HepG2 (cell line): ENCODE measurements around the gene ACO1. TPM values are rescaled to one million over a fixed set of nuclear protein-coding genes. Genes with fewer than 3 reads are reported as not detected.

Source experiments
- HNF1A ChIP-seq, 2 experiments: sonication (generic) in 1 of 2; formaldehyde crosslinking in 1 of 2; IDR thresholded peaks; 2 replicates each; pipeline versions ENCODE4 v1.4.0 to v1.6.1; 2016 to 2020; ENCODE audit warnings: borderline replicate concordance in 1 of 2, low read depth in 1 of 2, mild to moderate bottlenecking in 1 of 2, missing genetic modification reagents in 1 of 2
- JDP2 ChIP-seq: sonication (generic); formaldehyde crosslinking; IDR thresholded peaks from 2 replicates; pipeline ENCODE4 v1.8.1; 2022; ENCODE audit warnings: missing genetic modification reagents, borderline replicate concordance
- MEIS2 ChIP-seq: sonication (generic); formaldehyde crosslinking; IDR thresholded peaks from 2 replicates; pipeline ENCODE4 v1.9.0; 2021; ENCODE audit warnings: mild to moderate bottlenecking, missing genetic modification reagents
- RBAK ChIP-seq: sonication (generic); formaldehyde crosslinking; IDR thresholded peaks from 2 replicates; pipeline ENCODE4 v1.5.1; 2020; ENCODE audit warnings: mild to moderate bottlenecking, missing genetic modification reagents
- TCF7L2 ChIP-seq: IDR thresholded peaks from 2 replicates; pipeline ENCODE4 v1.6.1; 2011; ENCODE audit warnings: mild to moderate bottlenecking, low read depth, low read length, moderate library complexity
- TRIM22 ChIP-seq: fragments of 450-650 bp; IDR thresholded peaks from 2 replicates; pipeline ENCODE4 v1.6.1; 2017
- ZBTB14 ChIP-seq: sonication (generic); formaldehyde crosslinking; IDR thresholded peaks from 2 replicates; pipeline ENCODE4 v1.4.0; 2020; ENCODE audit warnings: missing genetic modification reagents
- ZFP90 ChIP-seq: sonication (generic); formaldehyde crosslinking; IDR thresholded peaks from 2 replicates; pipeline ENCODE4 v1.8.0; 2022; ENCODE audit warnings: missing genetic modification reagents, mild to moderate bottlenecking, inconsistent platforms, borderline replicate concordance
- ZHX1 ChIP-seq: sonication (generic); formaldehyde crosslinking; IDR thresholded peaks from 2 replicates; pipeline ENCODE4 v1.8.1; 2022; ENCODE audit warnings: low read depth, mild to moderate bottlenecking, missing genetic modification reagents
- ZMAT5 ChIP-seq: sonication (generic); formaldehyde crosslinking; IDR thresholded peaks from 2 replicates; pipeline ENCODE4 v1.5.0; 2020; ENCODE audit warnings: mild to moderate bottlenecking, low read depth, missing genetic modification reagents, borderline replicate concordance
- ZNF18 ChIP-seq: sonication (generic); formaldehyde crosslinking; IDR thresholded peaks from 2 replicates; pipeline ENCODE4 v1.8.0; 2022; ENCODE audit warnings: mild to moderate bottlenecking, missing genetic modification reagents; ENCODE audit not compliant: insufficient replicate concordance
- ZNF547 ChIP-seq: sonication (generic); formaldehyde crosslinking; IDR thresholded peaks from 2 replicates; pipeline ENCODE4 v1.5.1; 2020; ENCODE audit warnings: mild to moderate bottlenecking, missing genetic modification reagents
- ZNF556 ChIP-seq: sonication (generic); formaldehyde crosslinking; IDR thresholded peaks from 2 replicates; pipeline ENCODE4 v1.4.0; 2020; ENCODE audit warnings: mild to moderate bottlenecking, missing genetic modification reagents, borderline replicate concordance
- ZNF713 ChIP-seq: sonication (generic); formaldehyde crosslinking; IDR thresholded peaks from 2 replicates; pipeline ENCODE4 v1.4.0; 2020; ENCODE audit warnings: mild to moderate bottlenecking, missing genetic modification reagents
- ZNF761 ChIP-seq: sonication (generic); formaldehyde crosslinking; conservative IDR thresholded peaks from 2 replicates; pipeline ENCODE4 v1.4.0; 2020; ENCODE audit warnings: mild to moderate bottlenecking, missing genetic modification reagents
- polyA plus RNA-seq, 8 experiments: library from polyadenylated mRNA; depleted of rRNA in 3 of 8; stranded (reverse) in 7 of 8; unstranded in 1 of 8; fragments of >200 nt; fragmentation: Illumina TruSeq in 4 of 8; extraction: Trizol in 4 of 8; gene quantifications; 2 replicates each; pipeline versions ENCODE4 v1.2.1 to v1.2.3, GENCODE V29; 2011 to 2016; ENCODE audit warnings: low read depth in 4 of 8, missing spikeins in 1 of 8, mixed read lengths in 1 of 8; ENCODE audit not compliant: insufficient read depth in 1 of 8
- total RNA-seq, 5 experiments: library from RNA; depleted of rRNA; stranded (reverse); fragments of >200 nt; fragmentation: Illumina TruSeq; extraction: Trizol; gene quantifications; 2 replicates each; pipeline ENCODE4 v1.2.3, GENCODE V29; 2016; ENCODE audit warnings: low read depth in 1 of 5

Gene ACO1
- total and polyA plus RNA-seq, 2 of the 13 experiments (the other 11 are each of a cell fraction or from before 2014, with no cell fraction given), result 20.1 to 48.2 TPM

GRCh38 chr9:32384364-32385151 is at the start of gene ACO1 (continued):
- TF ChIP-seq HNF1A (IDR thresholded peaks at IDR 0.05; ENCODE audit: low read depth), result no peak
- TF ChIP-seq HNF1A (CRISPR knock-in tag; IDR thresholded peaks at IDR 0.05; ENCODE audit: borderline replicate concordance), result peak; percentile 87
- TF ChIP-seq JDP2 (CRISPR knock-in tag), result peak; percentile 21; the same call in 1 of the 2 replicates
- TF ChIP-seq TRIM22, result no peak
- TF ChIP-seq ZNF547 (CRISPR knock-in tag), result peak; percentile 93
- TF ChIP-seq ZHX1 (CRISPR knock-in tag), result peak; percentile 56; the same call in 1 of the 2 replicates
- TF ChIP-seq RBAK (CRISPR knock-in tag), result no peak; the same call in 1 of the 2 replicates
- no peak for TF ChIP-seq MEIS2
- 0 out of 2 replicates have a peak, but pooled peaks have one; percentile 34 for TF ChIP-seq ZNF761 (CRISPR knock-in tag)
- peak; percentile 44 for TF ChIP-seq ZNF18 (CRISPR knock-in tag)
- peak; percentile 93; the same call in 1 of the 2 replicates for TF ChIP-seq ZNF556 (CRISPR knock-in tag)
- TF ChIP-seq ZMAT5, result no peak
- 0 out of 2 replicates have a peak, but pooled peaks have one; percentile 87 for TF ChIP-seq ZNF713 (CRISPR knock-in tag)
- TF ChIP-seq ZFP90, result peak; percentile 67; the same call in 1 of the 2 replicates
- no peak for TF ChIP-seq TCF7L2
- peak; percentile 69; the same call in 1 of the 2 replicates for TF ChIP-seq ZBTB14
